Astrocyte (in vitro differentiated cells and primary cell): ENCODE data around the gene TAF11. TPM values are rescaled to one million over a fixed set of nuclear protein-coding genes. Genes with fewer than 3 reads are reported as not detected.

Source experiments
- DNase-seq: peaks from one replicate; pipeline ENCODE4 v3.0.0-alpha.2; 2010; ENCODE audit warnings: low read depth
- FAIRE-seq: peaks from 2 replicates; lab custom pipeline; 2011; peaks lifted over from hg19 to GRCh38; lab: Jason Lieb, UNC
- H2AFZ ChIP-seq: 2 replicates; pipeline ENCODE4 v1.6.0; 2012; ENCODE audit warnings: low read depth, low read length, inconsistent platforms
- H3K27ac ChIP-seq: 2 replicates; pipeline ENCODE4 v1.5.1; 2011; ENCODE audit warnings: low read depth, low read length, inconsistent platforms
- H3K27me3 ChIP-seq: 2 replicates; pipeline ENCODE4 v1.6.0; 2011; ENCODE audit warnings: low read length, inconsistent platforms; ENCODE audit not compliant: insufficient read depth
- H3K36me3 ChIP-seq: 2 replicates; pipeline ENCODE4 v1.5.1; 2011; ENCODE audit warnings: low read length, inconsistent platforms; ENCODE audit not compliant: insufficient read depth
- H3K4me1 ChIP-seq: 2 replicates; pipeline ENCODE4 v1.5.1; 2011; ENCODE audit warnings: low read length, inconsistent platforms; ENCODE audit not compliant: insufficient read depth
- H3K4me2 ChIP-seq: 2 replicates; pipeline ENCODE4 v1.6.0; 2012; ENCODE audit warnings: low read length, inconsistent platforms
- H3K4me3 ChIP-seq: 2 replicates; pipeline ENCODE4 v1.5.1; 2011; ENCODE audit warnings: low read depth, mild to moderate bottlenecking, low read length, inconsistent platforms; ENCODE audit not compliant: insufficient read depth
- H3K79me2 ChIP-seq: 2 replicates; pipeline ENCODE4 v1.6.0; 2012; ENCODE audit warnings: mild to moderate bottlenecking, low read length, inconsistent platforms; ENCODE audit not compliant: insufficient read depth
- H3K9ac ChIP-seq: 2 replicates; pipeline ENCODE4 v1.6.0; 2012; ENCODE audit warnings: mild to moderate bottlenecking, low read length, inconsistent platforms
- H3K9me3 ChIP-seq: 2 replicates; pipeline ENCODE4 v1.5.1; 2012; ENCODE audit warnings: low read depth, mild to moderate bottlenecking, low read length, inconsistent platforms; ENCODE audit not compliant: insufficient read depth
- H4K20me1 ChIP-seq: 2 replicates; pipeline ENCODE4 v1.6.0; 2012; ENCODE audit warnings: low read length, inconsistent platforms; ENCODE audit not compliant: insufficient read depth
- H3K27ac Mint-ChIP-seq: one replicate; pipeline ENCODE4 v1.8.0; 2021; ENCODE audit warnings: mild to moderate bottlenecking, mixed read lengths; ENCODE audit not compliant: unreplicated experiment
- H3K27me3 Mint-ChIP-seq: one replicate; pipeline ENCODE4 v1.8.0; 2021; ENCODE audit warnings: low read depth, mixed read lengths; ENCODE audit not compliant: unreplicated experiment
- H3K36me3 Mint-ChIP-seq: one replicate; pipeline ENCODE4 v1.8.0; 2021; ENCODE audit warnings: low read depth, mixed read lengths; ENCODE audit not compliant: unreplicated experiment
- H3K4me1 Mint-ChIP-seq: one replicate; pipeline ENCODE4 v1.8.0; 2021; ENCODE audit warnings: low read depth, mixed read lengths; ENCODE audit not compliant: unreplicated experiment
- H3K4me3 Mint-ChIP-seq: one replicate; pipeline ENCODE4 v1.8.0; 2021; ENCODE audit warnings: mild to moderate bottlenecking, moderate library complexity, mixed read lengths; ENCODE audit not compliant: unreplicated experiment
- H3K9me3 Mint-ChIP-seq: one replicate; pipeline ENCODE4 v1.8.0; 2021; ENCODE audit warnings: mild to moderate bottlenecking, mixed read lengths; ENCODE audit not compliant: unreplicated experiment
- EZH2 ChIP-seq: IDR thresholded peaks from 2 replicates; pipeline ENCODE4 v1.6.1; 2012; ENCODE audit warnings: mild to moderate bottlenecking, low read length, inconsistent platforms; ENCODE audit not compliant: insufficient read depth
- total RNA-seq: library from RNA; stranded (reverse); gene quantifications from 2 replicates; pipeline ENCODE4 v1.2.1, GENCODE V29; 2021
- TF ChIP-seq, protein P1 (sequence below): IDR thresholded peaks from 2 replicates; pipeline ENCODE4 v1.5.1; 2011; ENCODE audit warnings: low read depth, mild to moderate bottlenecking, inconsistent platforms, low read length, moderate library complexity; ENCODE audit not compliant: insufficient read depth

The TAF11 gene
- total RNA-seq, 1 donor from 2014 or later = 32.6 TPM

DNA sequence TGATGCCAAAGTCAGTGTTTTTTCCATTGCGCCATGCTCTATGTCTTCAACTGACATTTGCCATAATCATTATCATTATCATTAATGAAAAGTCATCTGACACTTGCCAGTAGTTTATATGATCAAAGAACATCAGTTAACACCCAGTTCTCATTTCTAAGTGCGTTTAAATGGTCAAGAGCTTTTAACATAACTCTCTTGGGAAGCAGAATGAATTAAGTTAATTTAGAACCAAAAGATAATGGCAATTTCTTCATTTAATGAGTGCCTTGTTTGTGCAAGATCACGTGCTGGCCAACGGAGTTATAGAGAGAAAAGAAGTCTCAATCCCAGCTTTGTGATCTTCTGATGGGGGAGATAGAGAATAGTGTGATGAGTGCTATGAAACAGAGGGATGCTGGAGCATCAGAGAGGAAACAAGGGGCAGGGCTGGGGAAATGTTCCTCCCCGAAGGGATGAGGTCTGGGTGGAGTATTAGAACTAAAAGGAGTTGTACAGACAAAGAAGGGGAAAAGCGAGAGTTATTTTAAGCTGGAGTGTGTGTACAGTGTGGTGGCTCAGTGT is 21.6 kb upstream of the TAF11 start:
- Mint-ChIP-seq H3K27me3 (peaks cover 21% of the 10 kb centered on the region), H3K4me3 (no peak overlapping the region), H3K4me1 (peaks cover 11% of the 10 kb centered on the region), H3K9me3 (no peaks in the 10 kb centered on the region), H3K27ac (no peak overlapping the region), H3K36me3 (peaks cover 6% of the 10 kb centered on the region)
- no peak overlapping the region for H3K4me3 ChIP-seq
- no peak overlapping the region for H2AFZ ChIP-seq
- H3K4me1 ChIP-seq = peaks cover 14% of the 10 kb centered on the region
- H3K4me2 ChIP-seq = no peak overlapping the region
- TF ChIP-seq, protein P1, sequence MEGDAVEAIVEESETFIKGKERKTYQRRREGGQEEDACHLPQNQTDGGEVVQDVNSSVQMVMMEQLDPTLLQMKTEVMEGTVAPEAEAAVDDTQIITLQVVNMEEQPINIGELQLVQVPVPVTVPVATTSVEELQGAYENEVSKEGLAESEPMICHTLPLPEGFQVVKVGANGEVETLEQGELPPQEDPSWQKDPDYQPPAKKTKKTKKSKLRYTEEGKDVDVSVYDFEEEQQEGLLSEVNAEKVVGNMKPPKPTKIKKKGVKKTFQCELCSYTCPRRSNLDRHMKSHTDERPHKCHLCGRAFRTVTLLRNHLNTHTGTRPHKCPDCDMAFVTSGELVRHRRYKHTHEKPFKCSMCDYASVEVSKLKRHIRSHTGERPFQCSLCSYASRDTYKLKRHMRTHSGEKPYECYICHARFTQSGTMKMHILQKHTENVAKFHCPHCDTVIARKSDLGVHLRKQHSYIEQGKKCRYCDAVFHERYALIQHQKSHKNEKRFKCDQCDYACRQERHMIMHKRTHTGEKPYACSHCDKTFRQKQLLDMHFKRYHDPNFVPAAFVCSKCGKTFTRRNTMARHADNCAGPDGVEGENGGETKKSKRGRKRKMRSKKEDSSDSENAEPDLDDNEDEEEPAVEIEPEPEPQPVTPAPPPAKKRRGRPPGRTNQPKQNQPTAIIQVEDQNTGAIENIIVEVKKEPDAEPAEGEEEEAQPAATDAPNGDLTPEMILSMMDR = no peak
- no peak for TF ChIP-seq EZH2
- H3K36me3 ChIP-seq = no peaks in the 10 kb centered on the region
- no peak overlapping the region for H3K27ac ChIP-seq
- H3K79me2 ChIP-seq = peaks cover 8% of the 10 kb centered on the region
- FAIRE-seq (no peak), DNase-seq (no peak)
- peaks cover 93% of the 10 kb centered on the region for H4K20me1 ChIP-seq
- H3K27me3 ChIP-seq = peaks cover 26% of the 10 kb centered on the region
- no peaks in the 10 kb centered on the region for H3K9me3 ChIP-seq
- no peak overlapping the region for H3K9ac ChIP-seq

DNA sequence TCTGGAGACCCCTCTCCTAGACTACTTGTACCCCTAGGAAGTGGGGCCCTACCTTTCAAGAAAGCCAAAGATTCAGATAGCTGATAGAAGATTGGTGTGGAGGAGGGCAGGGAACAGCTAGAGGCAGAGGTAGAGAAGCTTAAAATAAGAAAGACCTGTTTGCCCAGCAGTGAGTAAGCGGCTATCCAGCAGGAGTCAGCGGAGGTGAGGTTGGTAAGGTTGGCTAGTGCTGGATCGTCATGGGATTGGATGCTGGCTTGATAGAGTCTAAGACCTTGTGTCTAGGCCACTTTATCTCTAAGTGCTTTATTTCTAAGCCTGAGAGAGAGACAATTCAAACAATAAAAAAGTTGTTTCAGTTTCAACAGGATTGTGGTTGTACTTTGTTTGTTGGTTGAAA is 20.4 kb upstream of the TAF11 start:
- H3K27ac Mint-ChIP-seq = no peak overlapping the region
- no peak overlapping the region for H2AFZ ChIP-seq
- no peak overlapping the region for H3K27ac ChIP-seq
- TF ChIP-seq EZH2 = no peak
- TF ChIP-seq, protein P1 = no peak
- H4K20me1 ChIP-seq = peaks cover 90% of the 10 kb centered on the region
- FAIRE-seq (no peak), DNase-seq (no peak)
- H3K4me1 Mint-ChIP-seq = peaks cover 10% of the 10 kb centered on the region
- no peaks in the 10 kb centered on the region for H3K36me3 ChIP-seq
- H3K27me3 Mint-ChIP-seq = peaks cover 21% of the 10 kb centered on the region
- peaks cover 26% of the 10 kb centered on the region for H3K27me3 ChIP-seq
- peaks cover 6% of the 10 kb centered on the region for H3K36me3 Mint-ChIP-seq
- no peaks in the 10 kb centered on the region for H3K9me3 Mint-ChIP-seq
- no peak overlapping the region for H3K4me3 Mint-ChIP-seq
- peaks cover 5% of the 10 kb centered on the region for H3K79me2 ChIP-seq
- H3K9ac ChIP-seq = no peak overlapping the region
- no peak overlapping the region for H3K4me2 ChIP-seq
- no peaks in the 10 kb centered on the region for H3K9me3 ChIP-seq
- no peak overlapping the region for H3K4me3 ChIP-seq
- H3K4me1 ChIP-seq = peaks cover 10% of the 10 kb centered on the region

DNA sequence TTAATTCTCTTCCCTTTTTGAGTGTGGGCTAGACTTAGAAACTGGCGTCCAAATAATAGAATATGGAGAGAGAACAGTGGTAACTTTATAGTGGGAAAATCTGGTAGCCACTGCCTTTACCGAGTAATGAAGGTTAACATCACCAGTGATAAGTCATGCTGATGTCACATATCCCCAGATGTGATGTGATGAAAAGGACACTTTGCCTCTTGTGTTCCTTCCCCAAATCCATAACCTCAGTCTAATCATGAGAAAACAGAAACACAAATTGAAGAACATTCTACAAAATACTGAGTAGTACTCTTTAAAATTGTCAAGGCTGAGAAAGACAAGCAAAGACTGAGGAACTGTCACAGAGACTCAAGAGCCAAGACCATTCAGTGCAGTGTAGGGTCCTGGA is 19.0 kb upstream of the TAF11 start:
- Histone ChIP-seq H3K9ac (no peak overlapping the region), H2AFZ (no peak overlapping the region), H3K79me2 (peaks cover 6% of the 10 kb centered on the region), H3K4me3 (no peak overlapping the region), H3K4me2 (no peak overlapping the region), H3K9me3 (no peaks in the 10 kb centered on the region), H3K27ac (no peak overlapping the region), H3K4me1 (no peaks in the 10 kb centered on the region), H3K27me3 (peaks cover 25% of the 10 kb centered on the region), H4K20me1 (peaks cover 90% of the 10 kb centered on the region), H3K36me3 (no peaks in the 10 kb centered on the region)
- FAIRE-seq (no peak), DNase-seq (no peak)
- no peaks in the 10 kb centered on the region for H3K9me3 Mint-ChIP-seq
- no peak overlapping the region for H3K27ac Mint-ChIP-seq
- peaks cover 6% of the 10 kb centered on the region for H3K36me3 Mint-ChIP-seq
- peaks cover 21% of the 10 kb centered on the region for H3K27me3 Mint-ChIP-seq
- TF ChIP-seq, protein P1 = no peak
- no peak for TF ChIP-seq EZH2
- H3K4me3 Mint-ChIP-seq = no peak overlapping the region
- H3K4me1 Mint-ChIP-seq = peaks cover 3% of the 10 kb centered on the region
